H7 (cell line): Measurements from ENCODE around the gene SSMEM1. TPM values are rescaled to one million over a fixed set of nuclear protein-coding genes. Genes with fewer than 3 reads are reported as not detected.
"Not testable (repeated sequence)": the region's sequence is repeated elsewhere in the genome, so short reads cannot be mapped to it uniquely, and the experiment has no call there.

ENCODE experiments used
- DNase-seq: peaks from one replicate; pipeline ENCODE4 v3.0.0; 2012
- H3K27me3 ChIP-seq: 2 replicates; pipeline ENCODE4 v1.6.0; 2011; ENCODE audit warnings: mild to moderate bottlenecking, low read length; ENCODE audit not compliant: control insufficient read depth, insufficient read depth
- H3K36me3 ChIP-seq: replicated peaks from 2 replicates; pipeline ENCODE4 v1.5.1; 2011; ENCODE audit warnings: low read length; ENCODE audit not compliant: control insufficient read depth, insufficient read depth
- H3K4me3 ChIP-seq: 2 replicates; pipeline ENCODE4 v1.5.1; 2011; ENCODE audit warnings: low read depth, mild to moderate bottlenecking, control low read depth, low read length, moderate library complexity; ENCODE audit not compliant: insufficient read depth
- total RNA-seq: library from RNA; depleted of rRNA; stranded (reverse); fragments of >200 nt; shearing (Covaris generic); gene quantifications from 2 replicates; pipeline ENCODE4 v1.2.3, GENCODE V29; 2014; rRNA removed

The SSMEM1 gene
- total RNA-seq, 1 experiment from 2014 or later = not detected

DNA sequence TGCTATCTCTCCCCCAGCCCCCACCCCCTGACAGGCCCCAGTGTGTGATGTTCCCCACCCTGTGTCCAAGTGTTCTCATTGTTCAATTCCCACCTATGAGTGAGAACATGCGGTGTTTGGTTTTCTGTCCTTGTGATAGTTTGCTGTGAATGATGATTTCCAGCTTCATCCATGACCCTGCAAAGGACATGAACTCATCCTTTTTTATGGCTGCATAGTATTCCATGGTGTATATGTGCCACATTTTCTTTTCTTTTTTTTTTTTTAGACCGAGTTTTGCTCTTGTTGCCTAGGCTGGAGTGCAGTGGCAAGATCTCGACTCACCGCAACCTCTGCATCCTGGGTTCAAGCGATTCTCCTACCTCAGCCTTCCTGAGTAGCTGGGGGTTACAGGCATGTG, 41.2 kb downstream of the SSMEM1 start:
- not testable (repeated sequence) for DNase-seq, H3K36me3 ChIP-seq, H3K4me3 ChIP-seq, H3K27me3 ChIP-seq

DNA sequence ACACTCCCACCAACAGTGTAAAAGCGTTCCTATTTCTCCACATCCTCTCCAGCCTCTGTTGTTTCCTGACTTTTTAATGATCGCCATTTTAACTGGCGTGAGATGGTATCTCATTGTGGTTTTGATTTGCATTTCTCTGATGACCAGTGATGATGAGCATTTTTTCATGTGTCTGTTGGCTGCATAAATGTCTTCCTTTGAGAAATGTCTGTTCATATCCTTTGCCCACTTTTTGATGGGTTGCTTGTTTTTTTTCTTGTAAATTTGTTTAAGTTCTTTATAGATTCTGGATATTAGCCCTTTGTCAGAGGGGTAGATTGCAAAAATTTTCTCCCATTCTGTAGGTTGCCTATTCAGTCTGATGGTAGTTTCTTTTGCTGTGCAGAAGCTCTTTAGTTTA, 42.0 kb downstream of the SSMEM1 start:
- H3K27me3 ChIP-seq, H3K36me3 ChIP-seq, H3K4me3 ChIP-seq, DNase-seq: not testable (repeated sequence)

GRCh38 chr7:130254555-130254954, 46.9 kb downstream of the SSMEM1 start:
- Histone ChIP-seq H3K27me3 (no peaks in the 10 kb centered on the region), H3K36me3 (no peaks in the 10 kb centered on the region), H3K4me3 (no peak overlapping the region)
- DNase-seq = no peak

- no peak overlapping the region for H3K4me3 ChIP-seq
- no peaks in the 10 kb centered on the region for H3K27me3 ChIP-seq
- peak; percentile 29 for DNase-seq
- no peaks in the 10 kb centered on the region for H3K36me3 ChIP-seq
Observed at GRCh38 chr7:130256704-130257103, 49.0 kb downstream of the SSMEM1 start.

DNA sequence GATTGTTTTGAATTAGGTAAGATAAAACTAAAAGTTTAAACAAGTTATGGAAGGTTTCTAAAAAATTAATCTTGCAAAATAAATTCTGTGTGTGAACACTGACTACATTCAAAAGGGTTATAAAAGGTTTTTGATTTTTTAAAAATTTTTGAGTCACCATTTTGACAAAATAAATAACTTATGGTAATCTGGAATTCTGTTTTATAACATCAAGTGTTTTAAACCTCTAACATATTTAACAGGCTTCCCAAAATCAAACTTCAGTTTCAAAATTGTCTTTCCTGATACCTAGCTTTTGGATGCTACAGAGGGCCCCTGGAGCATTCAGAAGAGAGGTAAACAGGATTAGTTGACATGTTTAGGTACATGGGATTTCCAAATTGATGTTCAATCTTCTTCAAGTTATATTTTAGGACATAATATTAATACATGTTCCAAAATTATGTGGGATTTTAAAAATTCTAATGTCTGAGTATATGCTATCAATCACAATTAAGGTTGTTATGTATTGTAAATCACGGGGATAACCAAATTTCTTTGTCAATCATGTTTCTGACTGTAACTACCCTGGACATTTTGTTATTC, 50.9 kb downstream of the SSMEM1 start:
- no peak for DNase-seq
- Histone ChIP-seq H3K27me3 (no peaks in the 10 kb centered on the region), H3K4me3 (no peak overlapping the region), H3K36me3 (no peaks in the 10 kb centered on the region)

- Histone ChIP-seq H3K36me3 (no peaks in the 10 kb centered on the region), H3K4me3 (no peak overlapping the region), H3K27me3 (no peaks in the 10 kb centered on the region)
- DNase-seq = no peak
Observed at GRCh38 chr7:130262448-130262847, 54.8 kb downstream of the SSMEM1 start.

DNA sequence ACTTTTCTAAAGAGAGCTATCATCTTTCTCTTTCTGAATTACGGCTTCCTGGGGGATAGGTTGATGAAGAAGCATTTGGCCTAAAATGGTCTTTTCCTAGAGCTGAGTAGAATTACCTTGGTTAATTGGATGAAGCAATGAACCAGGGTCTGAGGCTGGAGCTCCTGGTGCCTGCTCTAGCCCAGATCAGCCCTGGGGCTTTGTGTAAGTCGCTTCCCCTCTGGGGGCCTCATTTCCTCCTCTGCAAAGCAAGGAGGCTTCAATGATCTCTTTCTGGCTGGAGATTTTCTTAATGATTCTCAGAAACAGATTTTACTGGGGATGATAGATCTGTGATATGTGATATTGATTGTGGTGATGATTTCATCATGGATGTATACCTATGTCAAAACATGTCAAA, 55.5 kb downstream of the SSMEM1 start:
- no peak for DNase-seq
- Histone ChIP-seq H3K27me3 (no peaks in the 10 kb centered on the region), H3K36me3 (no peaks in the 10 kb centered on the region), H3K4me3 (no peak overlapping the region)

Other genes starting within 250 kb of the SSMEM1 start
- 49.9 and 57.9 TPM in 2 replicates for gene ZC3HC1, start 156.5 kb upstream of the SSMEM1 start, total RNA-seq
- gene KLHDC10, start 137.3 kb upstream of the SSMEM1 start, total RNA-seq = 13.9 and 15.5 TPM in 2 replicates
- 25.1 and 25.5 TPM in 2 replicates for gene TMEM209, start 2.5 kb upstream of the SSMEM1 start, total RNA-seq
- gene CPA2, start 59.0 kb downstream of the SSMEM1 start, total RNA-seq = not detected in 2 replicates
- gene CPA4, start 85.3 kb downstream of the SSMEM1 start, total RNA-seq = not detected in 2 replicates
- gene CPA5, start 137.0 kb downstream of the SSMEM1 start, total RNA-seq = 0.24 TPM in 1 of 2 replicates, not detected in the other
- gene CPA1, start 172.6 kb downstream of the SSMEM1 start, total RNA-seq = 0.17 TPM in 1 of 2 replicates, not detected in the other
- gene CEP41, start 233.2 kb downstream of the SSMEM1 start, total RNA-seq = 6.9 and 8.1 TPM in 2 replicates